ENCODE data around the gene ATOH8. TPM values are rescaled to one million over a fixed set of nuclear protein-coding genes. Genes with fewer than 3 reads are reported as not detected.
A peak's percentile ranks its signal among the peaks of the same experiment; 100 is the strongest.

The ATOH8 gene
- total and polyA plus RNA-seq, 2 experiments from 2014 or later = 4.8 to 10.6 TPM

GRCh38 chr2:85734942-85735608, 18.7 kb upstream of the ATOH8 start:
- Histone ChIP-seq H3K27ac (no peak overlapping the region), H3K27me3 (no peaks in the 10 kb centered on the region), H3K36me3 (no peaks in the 10 kb centered on the region), H3K9me3 (ENCODE audit: low read depth) (no peaks in the 10 kb centered on the region), H3K4me3 (no peak overlapping the region), H3K4me1 (ENCODE audit: low read depth) (no peaks in the 10 kb centered on the region)
- no peak for TF ChIP-seq CTCF (IDR thresholded peaks at IDR 0.05; ENCODE audit: low read depth, low read length)
- peak in 1 of 2 donors; percentile 28 for DNase-seq (ENCODE audit: low read depth in 1 of 2, low spot score in 1 of 2)

- Histone ChIP-seq H3K9me3 (ENCODE audit: low read depth) (no peaks in the 10 kb centered on the region), H3K4me1 (ENCODE audit: low read depth) (no peaks in the 10 kb centered on the region), H3K4me3 (no peak overlapping the region), H3K27me3 (no peaks in the 10 kb centered on the region), H3K36me3 (no peaks in the 10 kb centered on the region), H3K27ac (no peak overlapping the region)
- TF ChIP-seq CTCF (IDR thresholded peaks at IDR 0.05; ENCODE audit: low read depth, low read length) = no peak
- DNase-seq (ENCODE audit: low read depth in 1 of 2, low spot score in 1 of 2) = peak in 1 of 2 donors; percentile 25
These were observed 18.1 kb upstream of the ATOH8 start for GRCh38 chr2:85735691-85736090.

GRCh38 chr2:85736456-85737355, 17.1 kb upstream of the ATOH8 start:
- H3K4me1 ChIP-seq (ENCODE audit: low read depth) = no peaks in the 10 kb centered on the region
- no peak for DNase-seq (ENCODE audit: low read depth in 1 of 2, low spot score in 1 of 2)
- no peak overlapping the region for H3K4me3 ChIP-seq
- no peaks in the 10 kb centered on the region for H3K27me3 ChIP-seq
- H3K9me3 ChIP-seq (ENCODE audit: low read depth) = no peaks in the 10 kb centered on the region
- no peak overlapping the region for H3K27ac ChIP-seq
- no peaks in the 10 kb centered on the region for H3K36me3 ChIP-seq
- no peak for TF ChIP-seq CTCF (IDR thresholded peaks at IDR 0.05; ENCODE audit: low read depth, low read length)

- H3K36me3 ChIP-seq = no peaks in the 10 kb centered on the region
- H3K4me3 ChIP-seq = no peak overlapping the region
- no peaks in the 10 kb centered on the region for H3K4me1 ChIP-seq (ENCODE audit: low read depth)
- H3K27me3 ChIP-seq = no peaks in the 10 kb centered on the region
- DNase-seq (ENCODE audit: low read depth in 1 of 2, low spot score in 1 of 2) = peak in 1 of 2 donors; percentile 88
- no peaks in the 10 kb centered on the region for H3K9me3 ChIP-seq (ENCODE audit: low read depth)
- H3K27ac ChIP-seq = no peak overlapping the region
- TF ChIP-seq CTCF (IDR thresholded peaks at IDR 0.05; ENCODE audit: low read depth, low read length) = no peak
These were observed 16.3 kb upstream of the ATOH8 start for GRCh38 chr2:85737481-85737880.

GRCh38 chr2:85737961-85738360, 15.8 kb upstream of the ATOH8 start:
- no peak overlapping the region for H3K27ac ChIP-seq
- no peaks in the 10 kb centered on the region for H3K27me3 ChIP-seq
- H3K4me1 ChIP-seq (ENCODE audit: low read depth) = no peaks in the 10 kb centered on the region
- no peaks in the 10 kb centered on the region for H3K9me3 ChIP-seq (ENCODE audit: low read depth)
- H3K36me3 ChIP-seq = no peaks in the 10 kb centered on the region
- DNase-seq (ENCODE audit: low read depth in 1 of 2, low spot score in 1 of 2) = no peak
- TF ChIP-seq CTCF (IDR thresholded peaks at IDR 0.05; ENCODE audit: low read depth, low read length) = no peak
- no peak overlapping the region for H3K4me3 ChIP-seq

Measured in cardiac muscle cell (in vitro differentiated cells and primary cell).